ENCODE results near the gene CCDC8.

The CCDC8 gene

DNA sequence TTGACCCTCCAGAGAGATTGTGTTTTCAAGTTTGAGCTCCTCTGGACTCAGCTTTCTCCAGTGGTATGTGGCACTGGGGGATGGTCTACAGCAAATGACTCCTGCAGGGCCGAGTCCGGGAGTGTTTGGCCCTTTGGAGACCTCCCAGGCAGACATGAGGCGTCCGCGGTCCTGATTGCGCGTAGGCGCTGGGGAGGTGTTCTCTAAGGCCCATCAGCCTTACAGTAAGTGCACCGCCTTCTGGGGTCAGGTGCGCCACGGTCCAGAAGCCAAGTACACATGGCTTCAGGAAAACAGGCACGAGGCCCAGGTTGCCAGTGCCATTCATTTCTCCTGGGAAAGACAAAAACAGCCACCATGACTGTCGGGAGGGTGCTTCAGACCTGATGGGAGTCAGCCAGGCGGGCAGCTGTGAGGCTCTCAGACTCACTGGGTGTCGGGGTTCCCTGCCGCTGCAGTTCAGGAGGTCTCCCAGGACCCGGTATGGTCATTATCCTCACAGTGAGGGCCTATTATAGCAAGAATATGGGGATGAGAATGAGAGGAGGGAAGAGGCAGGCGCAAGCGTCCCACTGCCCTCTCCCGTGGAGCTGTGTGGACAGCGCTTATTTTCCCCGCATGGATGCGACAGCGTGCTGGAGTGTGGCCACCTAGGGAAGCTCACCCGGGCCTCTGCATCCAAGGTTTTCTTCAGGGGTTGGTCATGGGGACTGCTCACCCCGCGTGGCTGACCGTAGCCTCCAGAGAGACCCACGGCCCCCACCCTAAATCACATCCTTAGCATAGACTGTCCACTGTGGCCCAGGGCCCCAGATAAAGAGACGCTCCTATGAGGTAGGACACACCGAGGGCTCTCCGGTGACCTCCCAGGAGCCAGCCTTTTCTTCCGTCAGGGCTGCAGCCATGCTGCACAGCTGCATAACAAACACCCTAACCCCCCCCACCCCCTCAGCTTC is 21.8 kb downstream of the CCDC8 start:
- H3K4me3 ChIP-seq (ENCODE audit: low read depth, low read length) = no peak overlapping the region
- DNase-seq (ENCODE audit: low read depth) = no peak
- TF ChIP-seq, protein P1, sequence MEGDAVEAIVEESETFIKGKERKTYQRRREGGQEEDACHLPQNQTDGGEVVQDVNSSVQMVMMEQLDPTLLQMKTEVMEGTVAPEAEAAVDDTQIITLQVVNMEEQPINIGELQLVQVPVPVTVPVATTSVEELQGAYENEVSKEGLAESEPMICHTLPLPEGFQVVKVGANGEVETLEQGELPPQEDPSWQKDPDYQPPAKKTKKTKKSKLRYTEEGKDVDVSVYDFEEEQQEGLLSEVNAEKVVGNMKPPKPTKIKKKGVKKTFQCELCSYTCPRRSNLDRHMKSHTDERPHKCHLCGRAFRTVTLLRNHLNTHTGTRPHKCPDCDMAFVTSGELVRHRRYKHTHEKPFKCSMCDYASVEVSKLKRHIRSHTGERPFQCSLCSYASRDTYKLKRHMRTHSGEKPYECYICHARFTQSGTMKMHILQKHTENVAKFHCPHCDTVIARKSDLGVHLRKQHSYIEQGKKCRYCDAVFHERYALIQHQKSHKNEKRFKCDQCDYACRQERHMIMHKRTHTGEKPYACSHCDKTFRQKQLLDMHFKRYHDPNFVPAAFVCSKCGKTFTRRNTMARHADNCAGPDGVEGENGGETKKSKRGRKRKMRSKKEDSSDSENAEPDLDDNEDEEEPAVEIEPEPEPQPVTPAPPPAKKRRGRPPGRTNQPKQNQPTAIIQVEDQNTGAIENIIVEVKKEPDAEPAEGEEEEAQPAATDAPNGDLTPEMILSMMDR (IDR thresholded peaks at IDR 0.05; ENCODE audit: control insufficient read depth, extremely low read depth, insufficient read depth) = no peak

DNA sequence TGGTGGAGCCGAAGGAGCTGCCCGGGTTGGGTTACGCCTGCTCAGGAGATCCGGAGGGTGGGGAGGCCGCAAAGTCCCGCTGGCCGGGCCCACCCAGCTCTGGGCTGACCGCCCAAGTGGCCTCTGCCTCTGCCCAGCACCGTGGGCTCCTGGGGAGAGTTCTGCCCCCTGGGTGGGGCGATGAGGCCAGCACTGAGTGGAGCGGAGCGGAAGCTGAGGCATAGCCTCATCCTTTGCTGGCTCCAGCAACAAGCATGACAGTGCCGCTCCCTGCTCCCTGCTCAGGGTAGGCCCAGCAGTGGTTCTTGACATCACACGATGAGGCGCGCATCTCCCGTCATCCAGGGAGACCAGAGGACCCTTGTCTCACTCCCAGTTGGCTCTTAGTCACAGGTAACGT is 22.5 kb downstream of the CCDC8 start:
- no peak for DNase-seq (ENCODE audit: low read depth)
- TF ChIP-seq, protein P1 (IDR thresholded peaks at IDR 0.05; ENCODE audit: control insufficient read depth, extremely low read depth, insufficient read depth) = no peak
- no peak overlapping the region for H3K4me3 ChIP-seq (ENCODE audit: low read depth, low read length)

DNA sequence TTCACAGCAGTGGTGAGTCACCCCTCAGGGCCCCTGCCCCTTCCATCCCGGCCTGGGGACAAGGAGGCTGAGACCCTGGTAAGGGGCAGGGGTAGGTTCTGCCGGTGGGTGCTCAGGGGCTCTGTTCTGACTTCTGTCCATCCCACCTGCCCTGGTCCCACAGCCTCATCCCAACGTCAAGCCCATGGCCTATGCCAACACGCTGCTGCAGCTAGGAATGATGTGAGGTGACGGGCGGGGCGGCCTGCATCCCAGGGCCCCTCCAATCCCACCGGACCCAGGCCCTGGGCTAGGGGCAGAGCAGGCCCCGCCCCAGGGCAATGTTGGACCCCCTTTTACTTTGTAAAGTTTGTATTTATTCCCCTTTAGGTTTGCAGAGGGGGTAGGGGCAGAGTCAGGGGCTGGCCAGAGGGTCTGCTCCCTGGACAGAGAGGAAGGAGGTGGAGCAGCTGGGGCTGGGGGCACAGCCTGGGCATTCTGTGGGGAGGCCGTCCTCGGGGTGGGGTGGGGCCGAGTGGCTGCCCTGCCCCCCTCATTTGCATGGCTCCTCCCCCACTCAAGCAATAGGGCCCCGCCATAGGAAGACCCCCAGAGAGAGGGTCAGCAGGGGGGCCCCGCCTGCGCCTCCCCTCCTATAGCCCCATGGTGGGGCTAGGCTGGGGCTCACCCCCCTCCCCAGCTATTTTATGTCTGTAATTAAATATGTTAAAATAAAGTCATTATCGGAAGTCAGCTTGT is 23.1 kb downstream of the CCDC8 start:
- TF ChIP-seq, protein P1 (IDR thresholded peaks at IDR 0.05; ENCODE audit: control insufficient read depth, extremely low read depth, insufficient read depth) = no peak
- no peak overlapping the region for H3K4me3 ChIP-seq (ENCODE audit: low read depth, low read length)

DNA sequence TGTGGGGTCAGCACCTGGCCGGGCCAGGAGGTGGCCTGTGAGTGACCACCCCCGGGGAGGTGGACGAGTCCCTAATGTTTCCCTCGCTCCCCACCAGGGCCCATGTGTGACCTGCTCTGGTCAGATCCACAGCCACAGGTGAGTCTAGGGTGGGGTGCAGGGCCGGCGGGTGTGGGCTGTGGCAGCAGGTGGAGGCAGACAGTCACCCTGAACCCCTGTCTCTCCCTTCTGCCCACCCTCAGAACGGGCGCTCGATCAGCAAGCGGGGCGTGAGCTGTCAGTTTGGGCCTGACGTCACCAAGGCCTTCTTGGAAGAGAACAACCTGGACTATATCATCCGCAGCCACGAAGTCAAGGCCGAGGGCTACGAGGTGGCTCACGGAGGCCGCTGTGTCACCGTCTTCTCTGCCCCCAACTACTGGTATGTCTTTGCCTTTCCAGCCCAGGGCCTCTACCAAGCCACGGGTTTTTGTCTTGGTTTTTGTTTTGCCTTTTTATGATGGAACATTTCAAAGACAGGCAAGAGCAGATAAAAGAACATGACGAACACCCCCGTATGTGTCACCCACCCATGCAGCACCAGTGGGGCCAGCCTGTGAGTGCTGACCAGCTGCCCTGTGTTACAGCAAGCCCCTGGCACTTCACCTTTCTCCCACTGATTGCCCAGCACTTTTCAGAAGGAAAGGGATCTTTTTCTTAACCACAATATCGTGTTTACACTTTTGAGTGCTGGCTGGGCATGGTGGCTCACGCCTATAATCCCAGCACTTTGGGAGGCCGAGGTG is 24.9 kb downstream of the CCDC8 start:
- DNase-seq (ENCODE audit: low read depth) = no peak
- TF ChIP-seq, protein P1 (IDR thresholded peaks at IDR 0.05; ENCODE audit: control insufficient read depth, extremely low read depth, insufficient read depth) = no peak
- no peak overlapping the region for H3K4me3 ChIP-seq (ENCODE audit: low read depth, low read length)

More for the DNA sequence above, 23.1 kb downstream of the CCDC8 start:
- DNase-seq (ENCODE audit: low read depth) = no peak

DNA sequence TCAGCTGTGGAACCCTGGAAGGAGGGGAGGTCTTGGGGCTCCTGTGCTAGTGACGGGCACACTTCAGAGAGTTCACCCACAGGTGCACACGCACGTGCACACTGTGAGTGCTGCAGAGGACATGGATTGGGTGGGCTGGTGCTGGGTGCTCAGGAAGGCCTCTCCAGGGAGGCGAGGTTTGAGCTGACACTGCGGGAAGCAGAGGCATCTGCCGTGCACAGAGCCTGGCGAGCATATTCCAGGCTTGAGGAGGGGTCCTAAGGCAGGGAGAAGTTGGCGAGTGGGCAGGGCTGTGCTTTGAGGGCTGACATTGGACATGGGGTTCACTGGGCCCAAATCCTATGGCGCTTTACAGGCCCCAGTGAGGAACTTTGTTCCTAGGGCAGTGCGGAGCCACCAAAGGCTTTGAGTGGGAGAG is 25.6 kb downstream of the CCDC8 start:
- no peak for DNase-seq (ENCODE audit: low read depth)
- TF ChIP-seq, protein P1 (IDR thresholded peaks at IDR 0.05; ENCODE audit: control insufficient read depth, extremely low read depth, insufficient read depth) = no peak

DNA sequence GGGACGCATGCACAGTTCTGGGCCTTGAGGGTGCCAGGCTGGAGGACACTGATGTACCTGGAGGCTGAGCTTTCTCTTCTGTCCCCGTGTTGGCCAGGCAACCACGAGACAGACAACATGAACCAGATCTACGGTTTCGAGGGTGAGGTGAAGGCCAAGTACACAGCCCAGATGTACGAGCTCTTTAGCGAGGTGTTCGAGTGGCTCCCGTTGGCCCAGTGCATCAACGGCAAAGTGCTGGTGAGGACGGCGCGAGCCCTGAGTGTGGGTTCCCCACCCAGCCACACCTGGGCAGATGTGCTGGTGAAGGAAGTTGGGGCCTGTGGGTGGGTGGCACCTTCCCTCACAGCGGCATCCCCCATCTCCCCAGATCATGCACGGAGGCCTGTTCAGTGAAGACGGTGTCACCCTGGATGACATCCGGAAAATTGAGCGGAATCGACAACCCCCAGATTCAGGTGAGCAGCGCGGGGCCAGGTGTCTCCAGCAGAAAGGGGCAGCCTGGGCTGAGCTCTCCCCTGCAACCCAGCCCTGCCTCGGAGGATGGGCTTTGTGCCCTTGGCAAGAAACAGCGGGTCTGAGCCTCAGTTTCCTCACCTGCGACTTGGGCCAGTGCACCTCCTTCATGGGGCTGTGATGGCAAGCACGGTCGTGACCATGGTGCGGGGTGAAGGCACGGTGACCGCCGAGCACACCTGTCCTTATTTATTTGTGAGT is 26.2 kb downstream of the CCDC8 start:
- no peak for DNase-seq (ENCODE audit: low read depth)
- TF ChIP-seq, protein P1 (IDR thresholded peaks at IDR 0.05; ENCODE audit: control insufficient read depth, extremely low read depth, insufficient read depth) = no peak
- H3K4me3 ChIP-seq (ENCODE audit: low read depth, low read length) = no peak overlapping the region

More for the DNA sequence above, 25.6 kb downstream of the CCDC8 start:
- no peak overlapping the region for H3K4me3 ChIP-seq (ENCODE audit: low read depth, low read length)

Data from LNCaP clone FGC (cell line).